ENCODE results near the gene SPDYE16. TPM values are rescaled to one million over a fixed set of nuclear protein-coding genes. Genes with fewer than 3 reads are reported as not detected.
A peak's percentile ranks its signal among the peaks of the same experiment; 100 is the strongest.
"Not testable (repeated sequence)": the region's sequence is repeated elsewhere in the genome, so short reads cannot be mapped to it uniquely, and the experiment has no call there.

Gene SPDYE16
- total RNA-seq, 4 donors from 2014 or later: 0.15 to 0.19 TPM; not detected in 2

GRCh38 chr7:76509931-76510877 lies 32.9 kb downstream of the SPDYE16 start, which contains the start of gene UPK3B:
Gene UPK3B (plus strand): TSS chr7:76510552. CDS start chr7:76510653, 101 bp downstream.
- intact Hi-C loops (cut with DNase I; ENCODE audit: low total_unique reads): no loop called here
- DNase-seq (ENCODE audit: low spot score in 2 of 2): peak in 1 of 2 donors; percentile 86
- WGBS, 2 donors: 22 to 30% methylated on average over 8 to 17 of the region's 20 CpGs
- H3K4me3 ChIP-seq (ENCODE audit: low read depth, poor library complexity, severe bottlenecking): no peak within 1 kb of the TSS
- TF ChIP-seq CTCF (IDR thresholded peaks at IDR 0.05) (no peak), POLR2A (IDR thresholded peaks at IDR 0.05) (no peak)

DNA sequence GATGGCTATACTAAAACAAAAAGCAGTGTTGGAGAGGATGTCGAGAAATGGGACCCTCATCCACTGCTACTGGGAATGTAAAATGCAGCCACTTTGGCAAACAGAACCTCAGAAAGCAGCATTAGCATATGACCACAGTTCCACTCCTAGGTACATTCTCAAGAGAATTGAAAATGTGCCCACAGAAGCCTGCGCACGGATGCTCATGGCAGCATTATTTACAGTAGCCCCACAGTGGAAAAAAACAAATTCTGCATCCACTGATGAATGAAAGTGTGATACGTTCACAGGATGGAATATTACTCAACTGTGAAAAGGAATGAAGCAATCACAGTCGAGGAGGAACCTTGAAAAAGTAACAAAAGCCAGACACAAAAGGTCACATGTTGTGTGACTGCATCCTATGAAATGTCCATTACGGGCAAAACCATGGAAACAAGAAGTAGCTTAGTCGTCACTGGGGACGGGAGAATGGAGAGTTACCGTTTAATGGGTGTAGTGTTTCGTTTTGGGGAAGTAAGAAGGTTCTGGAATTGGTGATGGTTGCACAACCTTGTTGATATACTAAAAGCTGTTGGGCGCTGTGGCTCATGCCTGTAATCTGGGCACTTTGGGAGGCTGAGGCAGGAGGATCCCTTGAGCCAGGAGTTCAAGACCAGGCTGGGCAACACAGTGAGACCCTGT lies 35.2 kb downstream of the SPDYE16 start:
- TF ChIP-seq CTCF (IDR thresholded peaks at IDR 0.05) (no peak), POLR2A (IDR thresholded peaks at IDR 0.05) (no peak)
- intact Hi-C loops (cut with DNase I; ENCODE audit: low total_unique reads): no loop called here
- WGBS, 2 donors: 82 to 89% methylated on average over 11 of the region's 11 CpGs
- no peak overlapping the region for H3K4me3 ChIP-seq (ENCODE audit: low read depth, poor library complexity, severe bottlenecking)
- DNase-seq (ENCODE audit: low spot score in 2 of 2): no peak

DNA sequence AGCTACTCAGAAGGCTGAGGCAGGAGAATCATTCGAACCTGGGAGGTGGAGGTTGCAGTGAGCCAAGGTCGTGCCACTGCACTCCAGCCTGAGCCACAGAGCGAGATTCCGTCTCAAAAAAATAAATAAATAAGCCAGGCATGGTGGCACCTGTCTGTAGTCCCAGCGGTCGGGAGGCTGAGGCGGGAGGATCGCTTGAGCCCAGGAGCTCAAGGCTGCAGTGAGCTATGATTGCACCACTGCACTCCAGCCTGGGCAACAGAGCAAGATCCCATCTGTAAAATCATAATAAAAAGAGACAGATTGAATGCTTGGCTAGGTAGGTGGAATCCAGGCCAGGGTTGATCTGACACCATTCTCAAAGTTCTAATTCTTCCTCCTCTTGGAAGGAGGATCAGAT lies 36.5 kb downstream of the SPDYE16 start:
- intact Hi-C loops (cut with DNase I; ENCODE audit: low total_unique reads); DNase-seq (ENCODE audit: low spot score in 2 of 2); H3K4me3 ChIP-seq (ENCODE audit: low read depth, poor library complexity, severe bottlenecking): not testable (repeated sequence)
- WGBS, 2 donors: 94 to 95% methylated on average over 8 of the region's 8 CpGs

DNA sequence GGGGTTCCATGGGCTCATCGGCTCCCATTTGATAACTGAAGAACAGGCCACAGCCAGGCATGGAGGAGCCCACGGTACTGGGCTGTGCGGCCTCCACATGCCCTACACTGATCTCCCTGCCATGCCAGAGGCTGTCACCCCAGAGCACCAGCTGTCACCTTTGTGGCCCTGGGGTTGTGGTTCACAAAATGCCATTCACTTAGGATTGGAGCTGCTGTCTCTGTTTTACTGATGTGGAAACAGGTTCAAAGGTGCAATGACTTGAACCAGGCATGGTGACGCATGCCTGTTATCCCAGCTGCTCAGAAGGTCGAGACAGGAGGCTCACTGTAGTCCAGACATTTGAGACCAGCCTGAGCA lies 37.0 kb downstream of the SPDYE16 start:
- TF ChIP-seq POLR2A (IDR thresholded peaks at IDR 0.05) (no peak), CTCF (IDR thresholded peaks at IDR 0.05) (no peak)
- DNase-seq (ENCODE audit: low spot score in 2 of 2): no peak
- WGBS, 2 donors: 76 to 89% methylated on average over 5 of the region's 5 CpGs

DNA sequence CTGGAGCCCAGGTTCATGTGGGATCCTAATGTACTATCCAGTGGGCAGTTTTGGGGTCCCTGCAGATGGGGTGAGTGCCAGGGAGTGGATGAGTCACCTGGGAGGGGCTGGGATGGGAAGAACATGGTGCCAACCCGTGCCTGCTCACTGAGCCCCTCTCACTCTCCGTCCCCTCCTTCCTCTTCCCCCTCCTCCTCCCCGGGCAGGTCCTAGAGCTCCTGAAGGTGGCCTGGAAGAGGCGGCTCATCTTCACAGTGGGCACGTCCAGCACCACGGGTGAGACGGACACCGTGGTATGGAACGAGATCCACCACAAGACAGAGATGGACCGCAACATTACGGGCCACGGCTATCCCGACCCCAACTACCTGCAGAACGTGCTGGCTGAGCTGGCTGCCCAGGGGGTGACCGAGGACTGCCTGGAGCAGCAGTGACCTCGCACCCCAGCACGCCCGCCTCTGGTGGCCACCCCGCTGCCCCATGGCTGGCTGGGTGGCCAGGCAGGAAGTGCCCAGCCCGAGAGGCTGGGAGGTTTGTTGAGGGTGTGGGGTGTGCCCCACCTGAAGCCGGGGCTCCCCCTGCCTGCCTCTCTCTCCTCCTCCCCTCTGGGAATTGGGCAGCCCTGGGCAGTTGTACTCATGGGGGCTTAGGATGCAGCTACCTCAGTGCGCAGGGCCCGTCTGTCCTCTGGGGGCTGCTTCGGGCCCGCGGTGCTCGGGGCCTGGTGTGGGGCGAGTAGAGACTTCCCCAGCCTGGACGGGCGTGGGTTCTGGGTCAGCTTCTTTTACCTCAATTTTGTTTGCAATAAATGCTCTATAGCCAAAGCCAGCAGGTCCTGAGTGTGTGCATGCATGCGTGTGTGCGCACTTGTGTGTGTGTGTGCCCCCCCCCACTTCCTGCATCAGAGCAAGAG lies 37.7 kb downstream of the SPDYE16 start:
- no peak for TF ChIP-seq POLR2A (IDR thresholded peaks at IDR 0.05)
- no peak for TF ChIP-seq CTCF (IDR thresholded peaks at IDR 0.05)
- intact Hi-C loops (cut with DNase I; ENCODE audit: low total_unique reads): no loop called here
- 85 to 88% methylated on average over 24 to 32 of the region's 32 CpGs for WGBS, 2 donors
- no peak overlapping the region for H3K4me3 ChIP-seq (ENCODE audit: low read depth, poor library complexity, severe bottlenecking)
- no peak for DNase-seq (ENCODE audit: low spot score in 2 of 2)

More for the DNA sequence above, 37.0 kb downstream of the SPDYE16 start:
- intact Hi-C loops (cut with DNase I; ENCODE audit: low total_unique reads): no loop called here
- no peak overlapping the region for H3K4me3 ChIP-seq (ENCODE audit: low read depth, poor library complexity, severe bottlenecking)

- DNase-seq (ENCODE audit: low spot score in 2 of 2); H3K4me3 ChIP-seq (ENCODE audit: low read depth, poor library complexity, severe bottlenecking); intact Hi-C loops (cut with DNase I; ENCODE audit: low total_unique reads): not testable (repeated sequence)
- 72 to 85% methylated on average over 15 to 19 of the region's 33 CpGs for WGBS, 2 donors
These were observed 38.5 kb downstream of the SPDYE16 start for GRCh38 chr7:76504351-76505167.

DNA sequence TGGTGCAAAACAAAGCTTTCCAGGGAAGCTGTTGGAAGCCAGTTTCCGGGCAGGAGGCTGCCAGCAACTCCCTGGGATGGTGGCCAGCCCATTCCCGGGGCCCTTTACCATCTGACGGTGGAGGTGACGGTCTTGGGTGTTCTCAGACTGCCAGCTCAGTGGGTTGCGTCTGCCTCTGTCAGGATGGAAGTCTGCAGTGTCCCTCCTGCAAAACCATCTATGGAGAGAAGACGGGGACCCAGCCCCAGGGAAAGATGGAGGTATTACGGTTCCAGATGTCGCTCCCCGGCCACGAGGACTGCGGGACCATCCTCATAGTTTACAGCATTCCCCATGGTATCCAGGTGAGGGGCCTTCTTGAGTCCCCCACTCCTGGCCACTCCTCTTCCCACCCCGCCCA lies 39.9 kb downstream of the SPDYE16 start:
- intact Hi-C loops (cut with DNase I; ENCODE audit: low total_unique reads): not testable (repeated sequence)
- 94% methylated on average over 7 of the region's 12 CpGs; no CpG with 5 or more reads in 1 of the 2 donors for WGBS, 2 donors

GRCh38 chr7:76502836-76503235 lies 40.3 kb downstream of the SPDYE16 start:
- WGBS, 2 donors: 91 to 95% methylated on average over 7 to 9 of the region's 16 CpGs
- H3K4me3 ChIP-seq (ENCODE audit: low read depth, poor library complexity, severe bottlenecking); DNase-seq (ENCODE audit: low spot score in 2 of 2); intact Hi-C loops (cut with DNase I; ENCODE audit: low total_unique reads): not testable (repeated sequence)

More for the DNA sequence above, 39.9 kb downstream of the SPDYE16 start:
- not testable (repeated sequence) for DNase-seq (ENCODE audit: low spot score in 2 of 2); H3K4me3 ChIP-seq (ENCODE audit: low read depth, poor library complexity, severe bottlenecking)

DNA sequence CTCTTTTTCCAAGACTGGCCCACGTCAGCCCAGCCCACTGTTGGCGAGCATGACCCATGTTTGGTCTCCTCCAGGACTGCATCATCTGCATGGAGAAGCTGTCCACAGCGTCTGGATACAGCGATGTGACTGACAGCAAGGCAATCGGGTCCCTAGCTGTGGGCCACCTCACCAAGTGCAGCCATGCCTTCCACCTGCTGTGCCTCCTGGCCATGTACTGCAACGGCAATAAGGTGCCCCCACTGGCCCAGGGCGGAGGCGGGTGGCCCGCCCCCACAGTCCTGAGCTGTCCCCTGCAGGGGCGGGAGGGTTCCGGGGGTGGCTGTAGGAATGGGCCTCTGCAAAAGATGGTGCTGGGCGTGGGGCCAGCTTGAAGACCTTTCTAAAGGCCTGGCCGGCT lies 40.9 kb downstream of the SPDYE16 start:
- WGBS, 2 donors: 57 to 78% methylated on average over 8 to 11 of the region's 13 CpGs
- DNase-seq (ENCODE audit: low spot score in 2 of 2); intact Hi-C loops (cut with DNase I; ENCODE audit: low total_unique reads): not testable (repeated sequence)

More for the DNA sequence above, 40.9 kb downstream of the SPDYE16 start:
- not testable (repeated sequence) for H3K4me3 ChIP-seq (ENCODE audit: low read depth, poor library complexity, severe bottlenecking)

Data from lower leg skin (tissue), 4 donors.